Liver (tissue), 9 donors: ENCODE measurements around the gene COL6A3. TPM values are rescaled to one million over a fixed set of nuclear protein-coding genes. Genes with fewer than 3 reads are reported as not detected.

ENCODE experiments used
- DNase-seq: peaks from one replicate; pipeline ENCODE4 v3.0.0-alpha.2; 2017; ENCODE audit warnings: low spot score
- H3K27ac ChIP-seq, 2 donors: one replicate each; pipeline ENCODE4 v1.7.0; 2013; ENCODE audit warnings: inconsistent platforms in 2 of 2, low read length in 2 of 2, control low read depth in 1 of 2, low read depth in 1 of 2, mild to moderate bottlenecking in 1 of 2
- H3K27me3 ChIP-seq, 4 donors: one replicate each; pipeline versions ENCODE4 v1.6.1 to v1.7.0; 2013; ENCODE audit warnings: low read length in 3 of 4, inconsistent platforms in 1 of 4, mild to moderate bottlenecking in 1 of 4, moderate library complexity in 1 of 4; ENCODE audit not compliant: control insufficient read depth in 4 of 4, insufficient read depth in 4 of 4
- H3K36me3 ChIP-seq, 4 donors: one replicate each; pipeline versions ENCODE4 v1.6.1 to v1.7.0; 2013; ENCODE audit warnings: low read length in 3 of 4, mild to moderate bottlenecking in 3 of 4, low read depth in 1 of 4, moderate library complexity in 1 of 4; ENCODE audit not compliant: control insufficient read depth in 4 of 4, insufficient read depth in 3 of 4
- H3K4me1 ChIP-seq, 4 donors: one replicate each; pipeline versions ENCODE4 v1.6.1 to v1.7.0; 2013; ENCODE audit warnings: low read length in 3 of 4, mild to moderate bottlenecking in 3 of 4, moderate library complexity in 1 of 4; ENCODE audit not compliant: control insufficient read depth in 4 of 4, insufficient read depth in 4 of 4
- H3K4me3 ChIP-seq, 3 donors: one replicate each; pipeline versions ENCODE4 v1.6.1 to v1.7.0; 2013; ENCODE audit warnings: low read length in 3 of 3, control low read depth in 1 of 3, low read depth in 1 of 3, mild to moderate bottlenecking in 1 of 3
- H3K9ac ChIP-seq, 2 donors: one replicate each; pipeline ENCODE4 v1.7.0; 2013; ENCODE audit warnings: low read length in 2 of 2, mild to moderate bottlenecking in 2 of 2, moderate library complexity in 2 of 2, control low read depth in 1 of 2, low read depth in 1 of 2
- H3K9me3 ChIP-seq, 4 donors: one replicate each; pipeline versions ENCODE4 v1.6.1 to v1.7.0; 2013; ENCODE audit warnings: low read length in 3 of 4; ENCODE audit not compliant: control insufficient read depth in 4 of 4
- CTCF ChIP-seq: fragments of 150-350 bp; IDR thresholded peaks from 2 replicates; pipeline ENCODE4 v1.5.1; 2017; ENCODE audit warnings: improper control_type of control experiment, low read depth, low read length; ENCODE audit not compliant: missing input control
- EGR1 ChIP-seq, 2 donors: IDR thresholded peaks; 2 replicates each; pipeline ENCODE4 v1.6.1; 2016 to 2018; ENCODE audit warnings: antibody characterized with exemption in 2 of 2, low read depth in 2 of 2
- FOXA1 ChIP-seq: IDR thresholded peaks from 2 replicates; pipeline ENCODE4 v1.6.1; 2016; ENCODE audit warnings: antibody characterized with exemption
- FOXA2 ChIP-seq: IDR thresholded peaks from 2 replicates; pipeline ENCODE4 v1.6.1; 2016; ENCODE audit warnings: antibody characterized with exemption
- GABPA ChIP-seq, 2 donors: IDR thresholded peaks in 1 of 2; conservative IDR thresholded peaks in 1 of 2; 2 replicates each; pipeline ENCODE4 v1.6.1; 2016; ENCODE audit warnings: antibody characterized with exemption in 2 of 2, mild to moderate bottlenecking in 1 of 2, moderate library complexity in 1 of 2
- HNF4G ChIP-seq: IDR thresholded peaks from 2 replicates; pipeline ENCODE4 v1.6.1; 2016; ENCODE audit warnings: antibody characterized with exemption
- JUND ChIP-seq, 2 donors: IDR thresholded peaks; 2 replicates each; pipeline ENCODE4 v1.6.1; 2016; ENCODE audit warnings: antibody characterized with exemption in 2 of 2
- MAX ChIP-seq: IDR thresholded peaks from 2 replicates; pipeline ENCODE4 v1.6.1; 2016; ENCODE audit warnings: antibody characterized with exemption
- NR2F2 ChIP-seq: IDR thresholded peaks from 2 replicates; pipeline ENCODE4 v1.6.1; 2016; ENCODE audit warnings: antibody characterized with exemption
- RAD21 ChIP-seq, 2 donors: IDR thresholded peaks; 2 replicates each; pipeline ENCODE4 v1.6.1; 2016; ENCODE audit warnings: antibody characterized with exemption in 2 of 2, mild to moderate bottlenecking in 2 of 2
- REST ChIP-seq: IDR thresholded peaks from 2 replicates; pipeline ENCODE4 v1.6.1; 2016; ENCODE audit warnings: antibody characterized with exemption, mild to moderate bottlenecking
- SP1 ChIP-seq: IDR thresholded peaks from 2 replicates; pipeline ENCODE4 v1.6.1; 2018; ENCODE audit warnings: antibody characterized with exemption, mild to moderate bottlenecking
- TAF1 ChIP-seq: conservative IDR thresholded peaks from 2 replicates; pipeline ENCODE4 v1.6.1; 2016; ENCODE audit warnings: antibody characterized with exemption, mild to moderate bottlenecking
- YY1 ChIP-seq: IDR thresholded peaks from 2 replicates; pipeline ENCODE4 v1.6.1; 2016; ENCODE audit warnings: antibody characterized with exemption, mild to moderate bottlenecking
- ZBTB33 ChIP-seq: IDR thresholded peaks from 2 replicates; pipeline ENCODE4 v1.6.1; 2016; ENCODE audit warnings: antibody characterized with exemption
- WGBS: extraction: QIAGEN DNeasy Blood & Tissue Kit; methylation state at CpG from one replicate; pipeline ENCODE4 v1.1.7; 2013; 5-methylcytosine and 5-hydroxymethylcytosine counted together
- polyA plus RNA-seq, 2 donors: library from polyadenylated mRNA; stranded (reverse) in 1 of 2; unstranded in 1 of 2; fragments of 200-250 nt in 1 of 2; fragments of >200 nt in 1 of 2; fragmentation: Nextera tagmentation in 1 of 2; extraction: Ambion mirVana in 1 of 2; gene quantifications; one replicate each; pipeline versions ENCODE4 v1.2.1 to v1.2.3, GENCODE V29; 2013 to 2015
- total RNA-seq, 2 donors: library from RNA; depleted of rRNA; stranded (reverse); fragments of >200 nt; gene quantifications; one replicate each; pipeline ENCODE4 v1.2.3, GENCODE V29; 2014
- donor health status: healthy.
- donor health status: healthy.
- donor health status: healthy.
- donor health status: healthy.
- donor health status: healthy.

Gene COL6A3
- total and polyA plus RNA-seq, 4 donors = 1.7 to 28.7 (median 17.5) TPM

GRCh38 chr2:237320801-237321560 is 93.0 kb downstream of the COL6A3 start (continued):
- TF ChIP-seq CTCF = no peak

- Histone ChIP-seq H3K9me3 (no peaks in the 10 kb centered on the region), H3K27me3 (no peaks in the 10 kb centered on the region), H3K9ac (no peak overlapping the region), H3K36me3 (no peaks in the 10 kb centered on the region), H3K4me1 (no peaks in the 10 kb centered on the region), H3K27ac (no peak overlapping the region), H3K4me3 (no peak overlapping the region)
- no peak for DNase-seq
- TF ChIP-seq ZBTB33 (no peak), GABPA (IDR thresholded peaks at IDR 0.05 in 1 of 2, conservative IDR thresholded peaks at IDR 0.05 in 1 of 2) (no peak), REST (no peak), TAF1 (no peak), FOXA2 (no peak), HNF4G (no peak), RAD21 (IDR thresholded peaks at IDR 0.05) (no peak), NR2F2 (no peak), EGR1 (IDR thresholded peaks at IDR 0.05; ENCODE audit: low read depth in 2 of 2) (no peak), MAX (no peak), JUND (IDR thresholded peaks at IDR 0.05) (no peak), SP1 (no peak), FOXA1 (no peak), YY1 (no peak)
- 85% methylated on average over 4 of the region's 4 CpGs for WGBS
Measured at GRCh38 chr2:237319887-237320286, 94.1 kb downstream of the COL6A3 start.
